Vagina (tissue), 2 donors: ENCODE measurements around the gene SLC16A9. TPM values are rescaled to one million over a fixed set of nuclear protein-coding genes. Genes with fewer than 3 reads are reported as not detected.
"Not testable (repeated sequence)": the region's sequence is repeated elsewhere in the genome, so short reads cannot be mapped to it uniquely, and the experiment has no call there.

Source experiments
- DNase-seq, 2 donors: peaks; one replicate each; pipeline ENCODE4 v3.0.0-alpha.2; 2017; ENCODE audit errors: extremely low spot score in 2 of 2
- H3K27ac ChIP-seq: fragments of 200-600 bp; sonication (generic); one replicate; pipeline ENCODE4 v1.5.1; 2019
- H3K27me3 ChIP-seq: fragments of 200-600 bp; sonication (generic); one replicate; pipeline ENCODE4 v1.5.1; 2019
- H3K36me3 ChIP-seq, 2 donors: fragments of 200-600 bp; sonication (generic); one replicate each; pipeline ENCODE4 v1.5.1; 2017 to 2019
- H3K4me1 ChIP-seq: fragments of 200-600 bp; sonication (generic); one replicate; pipeline ENCODE4 v1.5.1; 2019
- H3K4me3 ChIP-seq, 2 donors: fragments of 200-600 bp; sonication (generic); 1 replicate in 1 of 2; 2 replicates in 1 of 2; pipeline ENCODE4 v1.5.1; 2016 to 2019
- H3K9me3 ChIP-seq: fragments of 200-600 bp; sonication (generic); one replicate; pipeline ENCODE4 v1.5.1; 2019
- POLR2A ChIP-seq, 2 donors: fragments of 450-650 bp; IDR thresholded peaks; one replicate each; pipeline ENCODE4 v1.6.1; 2017; ENCODE audit warnings: antibody characterized with exemption in 2 of 2, mild to moderate bottlenecking in 2 of 2, moderate library complexity in 2 of 2
- POLR2AphosphoS5 ChIP-seq, 2 donors: sonication (generic); formaldehyde crosslinking; IDR thresholded peaks; one replicate each; pipeline ENCODE4 v1.9.0; 2017; ENCODE audit warnings: antibody characterized with exemption in 2 of 2, mild to moderate bottlenecking in 2 of 2, low read depth in 1 of 2; ENCODE audit not compliant: insufficient read depth in 1 of 2
- intact Hi-C: fragments of 100-400 bp; cut with DNase I; formaldehyde crosslinking; loops from one replicate; pipeline ENCODE4 v1.15.1; 2023
- total RNA-seq: library from RNA; depleted of rRNA; stranded (reverse); fragments of >200 nt; gene quantifications from one replicate; pipeline ENCODE4 v1.2.3, GENCODE V29; 2016
- TF ChIP-seq, protein P1 (sequence below), 3 experiments: fragments of 450-650 bp in 2 of 3; fragments of 200-600 bp in 1 of 3; sonication (generic) in 1 of 3; IDR thresholded peaks; one replicate each; pipeline ENCODE4 v1.5.1; 2017 to 2019; ENCODE audit warnings: antibody characterized with exemption in 3 of 3, mild to moderate bottlenecking in 2 of 3, moderate library complexity in 2 of 3

The SLC16A9 gene
- total RNA-seq, 1 donor from 2014 or later, result 3.7 TPM

DNA sequence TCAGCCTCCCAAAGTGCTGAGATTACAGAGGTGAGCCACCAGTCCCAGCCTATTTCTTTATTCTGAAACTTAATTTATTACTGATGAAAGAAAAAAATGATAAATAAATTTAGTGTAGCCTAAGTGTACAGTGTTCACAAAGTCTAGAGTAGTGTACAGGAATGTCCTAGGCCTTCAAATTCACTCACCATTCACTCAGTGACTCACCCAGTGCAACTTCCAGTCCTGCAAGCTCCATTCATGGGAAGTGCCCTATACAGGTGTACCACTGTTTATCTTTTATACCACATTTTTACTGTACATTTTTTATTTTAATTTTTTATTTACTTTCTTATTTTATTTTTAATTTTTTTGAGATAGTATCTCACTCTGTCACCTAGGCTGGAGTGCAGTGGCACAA is 31.4 kb upstream of the SLC16A9 start:
- no peak for DNase-seq
- no peak overlapping the region for H3K27ac ChIP-seq
- H3K36me3 ChIP-seq, result no peaks in the 10 kb centered on the region
- H3K27me3 ChIP-seq, result no peaks in the 10 kb centered on the region
- H3K9me3 ChIP-seq, result no peaks in the 10 kb centered on the region
- TF ChIP-seq POLR2A (IDR thresholded peaks at IDR 0.05) (no peak), POLR2AphosphoS5 (IDR thresholded peaks at IDR 0.05; ENCODE audit: insufficient read depth in 1 of 2, low read depth in 1 of 2) (no peak)
- TF ChIP-seq, protein P1, sequence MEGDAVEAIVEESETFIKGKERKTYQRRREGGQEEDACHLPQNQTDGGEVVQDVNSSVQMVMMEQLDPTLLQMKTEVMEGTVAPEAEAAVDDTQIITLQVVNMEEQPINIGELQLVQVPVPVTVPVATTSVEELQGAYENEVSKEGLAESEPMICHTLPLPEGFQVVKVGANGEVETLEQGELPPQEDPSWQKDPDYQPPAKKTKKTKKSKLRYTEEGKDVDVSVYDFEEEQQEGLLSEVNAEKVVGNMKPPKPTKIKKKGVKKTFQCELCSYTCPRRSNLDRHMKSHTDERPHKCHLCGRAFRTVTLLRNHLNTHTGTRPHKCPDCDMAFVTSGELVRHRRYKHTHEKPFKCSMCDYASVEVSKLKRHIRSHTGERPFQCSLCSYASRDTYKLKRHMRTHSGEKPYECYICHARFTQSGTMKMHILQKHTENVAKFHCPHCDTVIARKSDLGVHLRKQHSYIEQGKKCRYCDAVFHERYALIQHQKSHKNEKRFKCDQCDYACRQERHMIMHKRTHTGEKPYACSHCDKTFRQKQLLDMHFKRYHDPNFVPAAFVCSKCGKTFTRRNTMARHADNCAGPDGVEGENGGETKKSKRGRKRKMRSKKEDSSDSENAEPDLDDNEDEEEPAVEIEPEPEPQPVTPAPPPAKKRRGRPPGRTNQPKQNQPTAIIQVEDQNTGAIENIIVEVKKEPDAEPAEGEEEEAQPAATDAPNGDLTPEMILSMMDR (IDR thresholded peaks at IDR 0.05), result no peak
- H3K4me3 ChIP-seq, result no peak overlapping the region
- intact Hi-C loops, result no loop called here
- H3K4me1 ChIP-seq, result no peaks in the 10 kb centered on the region

DNA sequence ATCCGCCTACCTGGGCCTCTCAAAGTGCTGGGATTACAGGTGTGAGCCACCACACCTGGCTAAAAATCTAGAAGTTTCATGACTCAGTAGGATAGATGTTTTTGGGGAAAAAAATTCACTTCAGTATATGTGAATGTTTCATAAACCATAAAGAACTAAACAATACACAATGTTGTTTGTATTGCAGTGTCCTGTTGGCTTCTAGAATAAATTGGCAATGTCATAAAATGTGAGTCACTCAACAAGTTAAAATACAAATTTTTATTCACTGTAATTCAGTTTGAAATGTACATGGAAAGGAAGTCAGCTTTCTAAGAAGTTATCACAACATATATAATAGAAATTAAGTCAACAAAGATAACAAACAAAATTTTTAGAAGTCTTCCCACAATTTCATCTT is 27.1 kb upstream of the SLC16A9 start:
- H3K27ac ChIP-seq, result no peak overlapping the region
- TF ChIP-seq POLR2AphosphoS5 (IDR thresholded peaks at IDR 0.05; ENCODE audit: insufficient read depth in 1 of 2, low read depth in 1 of 2), result no peak
- TF ChIP-seq, protein P1 (IDR thresholded peaks at IDR 0.05), result no peak
- no peak for TF ChIP-seq POLR2A (IDR thresholded peaks at IDR 0.05)
- intact Hi-C loops, result no loop called here
- no peaks in the 10 kb centered on the region for H3K36me3 ChIP-seq
- H3K4me3 ChIP-seq, result no peak overlapping the region
- H3K27me3 ChIP-seq, result no peaks in the 10 kb centered on the region
- H3K4me1 ChIP-seq, result no peaks in the 10 kb centered on the region
- no peak for DNase-seq
- H3K9me3 ChIP-seq, result no peaks in the 10 kb centered on the region

DNA sequence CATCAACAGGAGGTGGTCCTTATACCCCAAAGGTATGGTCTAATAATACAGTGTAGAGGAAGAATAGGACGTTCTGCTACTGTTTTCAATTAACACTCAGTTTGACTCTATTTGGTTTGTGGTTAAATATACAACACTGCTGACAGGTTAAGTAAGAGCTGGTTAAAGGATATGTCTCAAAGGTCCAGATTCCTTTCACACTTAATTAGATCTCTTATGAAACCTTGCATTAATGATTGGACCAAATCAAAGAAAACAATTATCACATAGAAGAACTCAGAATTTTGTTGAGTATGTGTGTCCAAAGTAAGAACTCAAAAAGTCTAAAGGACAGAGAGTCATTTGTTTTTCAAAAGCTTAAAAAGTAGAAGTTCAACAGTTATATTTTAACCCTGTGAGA is 25.6 kb upstream of the SLC16A9 start:
- DNase-seq, result no peak
- intact Hi-C loops, result no loop called here
- H3K9me3 ChIP-seq, result no peaks in the 10 kb centered on the region

DNA sequence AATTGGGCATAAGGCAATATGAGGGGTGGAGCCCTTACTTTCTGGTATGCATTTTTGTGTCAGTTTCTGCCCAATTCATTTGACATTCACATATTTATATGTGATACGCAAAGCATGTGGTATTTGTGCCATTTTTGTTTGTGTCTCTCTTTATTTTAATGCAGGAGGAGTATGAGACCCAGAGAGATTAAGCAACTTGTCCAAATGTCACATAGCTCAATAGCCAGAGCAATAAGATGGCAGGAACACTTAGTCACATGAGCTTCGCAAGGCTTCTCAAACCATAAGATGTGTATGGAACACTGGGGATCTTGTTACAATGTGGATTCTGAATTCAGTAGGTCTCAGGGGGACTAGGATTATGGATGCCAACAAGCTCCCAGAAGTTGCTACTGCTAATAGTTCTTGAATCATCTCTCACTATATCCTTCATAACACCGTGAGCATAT is 24.4 kb upstream of the SLC16A9 start:
- intact Hi-C loops, result no loop called here

More for the DNA sequence above, 25.6 kb upstream of the SLC16A9 start:
- no peak overlapping the region for H3K4me3 ChIP-seq
- H3K4me1 ChIP-seq, result no peaks in the 10 kb centered on the region
- no peaks in the 10 kb centered on the region for H3K27me3 ChIP-seq
- H3K27ac ChIP-seq, result no peak overlapping the region
- H3K36me3 ChIP-seq, result no peaks in the 10 kb centered on the region
- TF ChIP-seq POLR2AphosphoS5 (IDR thresholded peaks at IDR 0.05; ENCODE audit: insufficient read depth in 1 of 2, low read depth in 1 of 2) (no peak), POLR2A (IDR thresholded peaks at IDR 0.05) (no peak)
- TF ChIP-seq, protein P1 (IDR thresholded peaks at IDR 0.05), result no peak

DNA sequence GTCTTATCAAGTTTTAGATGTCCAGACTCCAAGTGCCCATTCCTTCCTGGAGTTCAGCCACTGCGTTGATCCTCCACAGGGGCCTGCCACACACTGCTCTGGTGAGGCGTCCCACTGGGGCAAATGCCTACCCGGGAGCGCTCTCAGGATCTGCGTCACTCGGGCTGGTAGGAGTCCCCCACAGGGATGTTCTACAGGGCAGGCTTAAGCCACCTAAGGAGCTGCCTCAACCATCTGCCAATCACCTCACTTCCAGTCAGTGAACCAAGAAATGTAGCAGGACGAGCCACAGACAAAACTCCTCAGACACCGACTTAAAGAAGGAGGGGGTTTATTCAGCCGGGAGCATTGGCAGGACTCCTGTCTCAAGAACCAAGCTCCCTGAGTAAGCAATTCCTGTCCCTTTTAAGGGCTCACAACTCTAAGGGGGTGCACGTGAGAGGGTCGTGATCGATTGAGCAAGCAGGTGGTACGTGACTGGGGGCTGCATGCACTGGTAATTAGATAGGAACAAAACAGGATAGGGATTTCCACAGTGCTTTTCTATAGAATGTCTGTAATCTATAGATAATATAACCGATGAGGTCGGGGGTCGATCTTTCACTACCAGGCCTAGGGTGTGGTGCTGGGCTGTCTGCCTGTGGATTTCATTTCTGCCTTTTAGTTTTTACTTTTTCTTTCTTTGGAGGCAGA is 23.8 kb upstream of the SLC16A9 start:
- H3K36me3 ChIP-seq, DNase-seq, H3K27me3 ChIP-seq, H3K4me3 ChIP-seq, H3K27ac ChIP-seq, H3K9me3 ChIP-seq, H3K4me1 ChIP-seq, intact Hi-C loops: not testable (repeated sequence)

More for the DNA sequence above, 24.4 kb upstream of the SLC16A9 start:
- Histone ChIP-seq H3K27me3 (no peaks in the 10 kb centered on the region), H3K4me3 (no peak overlapping the region), H3K9me3 (no peaks in the 10 kb centered on the region), H3K4me1 (no peaks in the 10 kb centered on the region), H3K27ac (no peak overlapping the region), H3K36me3 (no peaks in the 10 kb centered on the region)
- no peak for DNase-seq
- TF ChIP-seq POLR2AphosphoS5 (IDR thresholded peaks at IDR 0.05; ENCODE audit: insufficient read depth in 1 of 2, low read depth in 1 of 2) (no peak), POLR2A (IDR thresholded peaks at IDR 0.05) (no peak)
- TF ChIP-seq, protein P1 (IDR thresholded peaks at IDR 0.05), result no peak

DNA sequence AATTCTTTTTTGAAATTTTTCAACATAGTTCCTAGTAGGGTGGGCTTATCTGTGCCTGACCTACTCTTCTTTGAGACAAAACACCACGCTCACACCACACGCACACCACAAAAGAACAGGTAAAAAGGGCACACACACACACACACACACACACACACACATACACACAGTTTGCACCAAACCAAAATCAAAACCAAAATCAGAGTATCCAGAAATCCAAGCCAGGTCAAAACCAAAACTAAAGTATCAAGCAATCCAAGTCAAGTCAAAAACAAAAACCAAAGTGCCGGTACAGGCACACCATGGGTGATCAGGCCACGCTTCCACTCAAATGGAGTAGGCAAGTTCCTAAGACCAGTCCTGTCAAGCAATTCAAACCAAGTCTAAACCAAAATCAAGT is 23.2 kb upstream of the SLC16A9 start:
- DNase-seq, H3K36me3 ChIP-seq, H3K9me3 ChIP-seq, H3K27me3 ChIP-seq, H3K27ac ChIP-seq, H3K4me1 ChIP-seq, H3K4me3 ChIP-seq, intact Hi-C loops: not testable (repeated sequence)

DNA sequence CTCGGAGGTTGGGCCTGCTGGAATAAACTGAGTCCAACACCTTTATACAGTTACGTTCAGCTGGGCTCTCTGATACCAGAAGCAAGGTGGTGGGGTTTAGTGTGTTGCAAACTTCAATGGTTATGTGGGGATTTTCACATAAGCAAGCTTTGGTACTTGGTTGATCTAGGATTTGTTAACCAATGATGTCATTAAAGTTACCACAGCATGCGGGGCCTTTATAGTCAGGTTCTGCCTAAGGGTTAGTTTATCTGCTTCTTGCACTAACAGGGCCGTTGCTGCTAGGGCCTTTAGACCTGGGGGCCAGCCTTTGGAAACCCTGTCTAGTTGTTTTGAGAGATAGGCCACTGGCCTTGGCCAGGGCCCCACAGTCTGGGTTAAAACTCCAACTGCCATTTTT is 19.5 kb upstream of the SLC16A9 start:
- intact Hi-C loops, DNase-seq, H3K36me3 ChIP-seq, H3K4me1 ChIP-seq, H3K27ac ChIP-seq, H3K4me3 ChIP-seq, H3K27me3 ChIP-seq, H3K9me3 ChIP-seq: not testable (repeated sequence)
